Panc1 (cell line): ENCODE data around the gene ITGB2. TPM values are rescaled to one million over a fixed set of nuclear protein-coding genes. Genes with fewer than 3 reads are reported as not detected.

ENCODE experiments used
- ATAC-seq: fragments of 200-7000 bp; cut with Tn5 transposase; 2 replicates; pipeline ENCODE4 v1.9.1; 2020; ENCODE audit warnings: mild to moderate bottlenecking, moderate library complexity
- Bru-seq: library from RNA; stranded (reverse); fragments of 400-500 nt; gene quantifications from one replicate; lab custom pipeline; 2021; lab: Mats Ljungman, UMichigan
- BruChase-seq, 2 experiments: library from RNA; stranded (reverse); fragments of 400-500 nt; gene quantifications; one replicate each; lab custom pipeline; 2021; lab: Mats Ljungman, UMichigan
- BruUV-seq: library from RNA; stranded (reverse); fragments of 400-500 nt; replicated peaks from 2 replicates; lab custom pipeline; 2021; lab: Mats Ljungman, UMichigan
- CTCF ChIA-PET: fragments of 300-600 bp; sonication (Branson Sonifier 250); formaldehyde crosslinking; loops from one replicate; lab custom pipeline; 2022; ENCODE audit warnings: antibody characterized with exemption; lab: Charles Lee
- POLR2A ChIA-PET: fragments of 300-600 bp; sonication (Branson Sonifier 250); formaldehyde crosslinking; loops from one replicate; lab custom pipeline; 2022; ENCODE audit warnings: antibody characterized with exemption; lab: Charles Lee
- DNase-seq: peaks from one replicate; pipeline ENCODE4 v3.0.0-alpha.2; 2010; ENCODE audit warnings: low read depth, low spot score
- H3K27ac ChIP-seq: 2 replicates; pipeline ENCODE4 v1.5.1; 2011; ENCODE audit warnings: mild to moderate bottlenecking, low read length, inconsistent platforms
- H3K27me3 ChIP-seq: fragments of 200-500 bp; sonication (Bioruptor generic); 2 replicates; pipeline ENCODE4 v1.6.0; 2014; ENCODE audit warnings: low read length, inconsistent platforms; ENCODE audit not compliant: control insufficient read depth, insufficient read depth
- H3K36me3 ChIP-seq: fragments of 200-500 bp; sonication (Bioruptor generic); 2 replicates; pipeline ENCODE4 v1.5.1; 2014; ENCODE audit warnings: inconsistent platforms, mild to moderate bottlenecking, low read length, moderate library complexity; ENCODE audit not compliant: control insufficient read depth, insufficient read depth
- H3K4me1 ChIP-seq: 2 replicates; pipeline ENCODE4 v1.5.1; 2011; ENCODE audit warnings: inconsistent platforms, mild to moderate bottlenecking, low read length, moderate library complexity; ENCODE audit not compliant: control insufficient read depth, insufficient read depth
- H3K4me3 ChIP-seq, 2 experiments: 2 replicates each; pipeline ENCODE4 v1.5.1; 2011 to 2012; ENCODE audit warnings: low read depth in 2 of 2, low read length in 2 of 2, mild to moderate bottlenecking in 2 of 2, inconsistent platforms in 1 of 2, moderate library complexity in 1 of 2
- H3K9me3 ChIP-seq: fragments of 200-500 bp; sonication (Bioruptor generic); 2 replicates; pipeline ENCODE4 v1.5.1; 2014; ENCODE audit warnings: low read depth, mild to moderate bottlenecking, inconsistent platforms, low read length, moderate library complexity; ENCODE audit not compliant: control insufficient read depth, insufficient read depth
- POLR2AphosphoS5 ChIP-seq: IDR thresholded peaks from 2 replicates; pipeline ENCODE4 v1.6.1; 2012; ENCODE audit warnings: mild to moderate bottlenecking, low read depth, low read length, moderate library complexity
- SIN3A ChIP-seq: IDR thresholded peaks from 2 replicates; pipeline ENCODE4 v1.6.1; 2012; ENCODE audit warnings: low read depth, mild to moderate bottlenecking, low read length, moderate library complexity, borderline replicate concordance; ENCODE audit not compliant: insufficient read depth
- TCF7L2 ChIP-seq: IDR thresholded peaks from 2 replicates; pipeline ENCODE4 v1.6.1; 2011; ENCODE audit warnings: mild to moderate bottlenecking, low read depth, low read length, inconsistent platforms
- in situ Hi-C: cut with HindIII; loops from 2 replicates; pipeline ENCODE4 v1.10.0; 2016; ENCODE audit warnings: low sequenced_read_pairs, low pct_unique_long_range_greater_than_20kb
- intact Hi-C: fragments of 100-400 bp; cut with micrococcal nuclease; formaldehyde crosslinking; loops from one replicate; pipeline ENCODE4 v1.10.0; 2022; ENCODE audit not compliant: unreplicated experiment
- long read RNA-seq: library from polyadenylated mRNA; unstranded; transcript quantifications from one replicate; pipeline ENCODE4 v2.0.0, GENCODE V29; 2021; ENCODE audit not compliant: unreplicated experiment
- polyA plus RNA-seq: library from polyadenylated mRNA; unstranded; fragments of >200 nt; gene quantifications from one replicate; pipeline ENCODE4 v1.2.1, GENCODE V29; 2012; ENCODE audit warnings: missing spikeins; ENCODE audit not compliant: insufficient read length
- total RNA-seq: library from RNA; stranded (reverse); gene quantifications from one replicate; pipeline ENCODE4 v1.2.1, GENCODE V29; 2021; ENCODE audit not compliant: unreplicated experiment
- TF ChIP-seq, protein P1 (sequence below): fragments of 450-650 bp; IDR thresholded peaks from 2 replicates; pipeline ENCODE4 v1.5.1; 2017; ENCODE audit warnings: mild to moderate bottlenecking
- TF ChIP-seq, protein P2 (sequence below), 2 experiments: IDR thresholded peaks; 2 replicates each; pipeline ENCODE4 v1.6.1; 2011 to 2012; ENCODE audit warnings: low read depth in 2 of 2, control low read depth in 1 of 2, low read length in 1 of 2, mild to moderate bottlenecking in 1 of 2, moderate library complexity in 1 of 2; ENCODE audit not compliant: insufficient read depth in 1 of 2

Gene ITGB2
- total RNA-seq = 3.0 TPM
- polyA plus RNA-seq = 3.4 TPM
- Bru-seq, nascent RNA = percentile 23 among the genes with signal in this experiment
- BruChase-seq, experiment 1, labeled RNA remaining after a 2-hour chase = percentile 29 among the genes with signal in this experiment
- percentile 33 among the genes with signal in this experiment for BruChase-seq, experiment 2, labeled RNA remaining after a 6-hour chase
- long read RNA-seq, partial matches to known transcripts = 0 of 2 reads
- long read RNA-seq, other reads (novel, unspliced or antisense) = 2 of 2 reads

DNA sequence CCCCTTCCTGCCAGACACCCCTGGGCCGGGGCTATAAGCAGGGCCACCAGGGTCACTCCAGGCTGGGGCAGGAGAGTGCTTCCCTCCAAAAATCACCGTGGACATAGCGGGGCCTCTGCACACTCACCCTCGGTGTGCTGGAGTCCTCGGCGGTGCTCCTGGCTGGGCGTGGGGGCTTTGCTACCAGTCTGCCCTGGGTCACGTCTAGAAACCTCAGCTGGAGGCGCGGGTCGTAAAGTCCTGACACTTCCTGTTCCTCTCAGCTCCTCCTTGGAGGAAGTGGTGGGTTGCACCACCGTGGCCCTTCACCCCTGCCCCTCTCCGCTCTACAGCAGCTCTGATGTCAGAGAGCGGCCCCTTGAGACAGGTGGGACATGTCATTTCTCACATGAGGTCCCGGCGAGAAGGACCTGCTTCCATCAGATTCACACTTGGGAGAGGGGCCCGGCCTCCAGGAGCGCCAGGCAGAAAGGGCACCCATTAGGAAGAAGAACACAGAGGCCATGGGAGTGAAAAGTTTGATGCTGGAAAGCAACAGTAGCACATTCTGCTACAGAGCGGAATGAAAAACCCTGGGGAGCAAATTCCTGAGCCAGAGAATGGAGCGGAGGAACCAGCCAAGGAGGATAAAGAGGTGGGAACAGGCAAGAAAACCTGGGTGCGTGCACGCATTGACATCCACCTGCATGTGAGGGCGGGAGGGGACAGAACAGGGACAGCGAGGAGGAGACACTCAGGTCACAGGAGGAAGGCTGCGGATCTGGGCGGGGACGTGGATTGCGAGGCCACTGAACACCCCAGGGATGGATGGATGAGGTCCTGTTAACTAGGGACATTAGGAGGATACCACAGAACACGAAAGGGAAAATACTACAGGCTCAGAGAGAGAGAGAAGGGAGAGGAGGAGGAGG, at the start of gene ITGB2:
TSS of gene ITGB2 (minus strand) at position 206 of the 911 bp plus-strand sequence. CDS start 10,117 bp downstream, outside the sequence.
- intact Hi-C loops = loop anchor here (10.0 kb wide), 1 partner anchor 46 kb away; the partner anchor contains the start of gene PTTG1IP
- CTCF ChIA-PET = no interaction called here
- in situ Hi-C loops = no loop called here
- BruUV-seq = no TSS peak
- Histone ChIP-seq H3K4me3 (no peak within 1 kb of the TSS), H3K36me3 (no peaks in the 10 kb centered on the region), H3K27ac (no peak within 1 kb of the TSS), H3K4me1 (peaks cover 5% of the 10 kb centered on the region; the same call in 1 of the 2 replicates), H3K27me3 (no peaks in the 10 kb centered on the region), H3K9me3 (no peaks in the 10 kb centered on the region)
- no peak for TF ChIP-seq TCF7L2
- no peak for TF ChIP-seq SIN3A
- TF ChIP-seq, protein P1, sequence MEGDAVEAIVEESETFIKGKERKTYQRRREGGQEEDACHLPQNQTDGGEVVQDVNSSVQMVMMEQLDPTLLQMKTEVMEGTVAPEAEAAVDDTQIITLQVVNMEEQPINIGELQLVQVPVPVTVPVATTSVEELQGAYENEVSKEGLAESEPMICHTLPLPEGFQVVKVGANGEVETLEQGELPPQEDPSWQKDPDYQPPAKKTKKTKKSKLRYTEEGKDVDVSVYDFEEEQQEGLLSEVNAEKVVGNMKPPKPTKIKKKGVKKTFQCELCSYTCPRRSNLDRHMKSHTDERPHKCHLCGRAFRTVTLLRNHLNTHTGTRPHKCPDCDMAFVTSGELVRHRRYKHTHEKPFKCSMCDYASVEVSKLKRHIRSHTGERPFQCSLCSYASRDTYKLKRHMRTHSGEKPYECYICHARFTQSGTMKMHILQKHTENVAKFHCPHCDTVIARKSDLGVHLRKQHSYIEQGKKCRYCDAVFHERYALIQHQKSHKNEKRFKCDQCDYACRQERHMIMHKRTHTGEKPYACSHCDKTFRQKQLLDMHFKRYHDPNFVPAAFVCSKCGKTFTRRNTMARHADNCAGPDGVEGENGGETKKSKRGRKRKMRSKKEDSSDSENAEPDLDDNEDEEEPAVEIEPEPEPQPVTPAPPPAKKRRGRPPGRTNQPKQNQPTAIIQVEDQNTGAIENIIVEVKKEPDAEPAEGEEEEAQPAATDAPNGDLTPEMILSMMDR = no peak
- no peak for TF ChIP-seq POLR2AphosphoS5
- TF ChIP-seq, protein P2, sequence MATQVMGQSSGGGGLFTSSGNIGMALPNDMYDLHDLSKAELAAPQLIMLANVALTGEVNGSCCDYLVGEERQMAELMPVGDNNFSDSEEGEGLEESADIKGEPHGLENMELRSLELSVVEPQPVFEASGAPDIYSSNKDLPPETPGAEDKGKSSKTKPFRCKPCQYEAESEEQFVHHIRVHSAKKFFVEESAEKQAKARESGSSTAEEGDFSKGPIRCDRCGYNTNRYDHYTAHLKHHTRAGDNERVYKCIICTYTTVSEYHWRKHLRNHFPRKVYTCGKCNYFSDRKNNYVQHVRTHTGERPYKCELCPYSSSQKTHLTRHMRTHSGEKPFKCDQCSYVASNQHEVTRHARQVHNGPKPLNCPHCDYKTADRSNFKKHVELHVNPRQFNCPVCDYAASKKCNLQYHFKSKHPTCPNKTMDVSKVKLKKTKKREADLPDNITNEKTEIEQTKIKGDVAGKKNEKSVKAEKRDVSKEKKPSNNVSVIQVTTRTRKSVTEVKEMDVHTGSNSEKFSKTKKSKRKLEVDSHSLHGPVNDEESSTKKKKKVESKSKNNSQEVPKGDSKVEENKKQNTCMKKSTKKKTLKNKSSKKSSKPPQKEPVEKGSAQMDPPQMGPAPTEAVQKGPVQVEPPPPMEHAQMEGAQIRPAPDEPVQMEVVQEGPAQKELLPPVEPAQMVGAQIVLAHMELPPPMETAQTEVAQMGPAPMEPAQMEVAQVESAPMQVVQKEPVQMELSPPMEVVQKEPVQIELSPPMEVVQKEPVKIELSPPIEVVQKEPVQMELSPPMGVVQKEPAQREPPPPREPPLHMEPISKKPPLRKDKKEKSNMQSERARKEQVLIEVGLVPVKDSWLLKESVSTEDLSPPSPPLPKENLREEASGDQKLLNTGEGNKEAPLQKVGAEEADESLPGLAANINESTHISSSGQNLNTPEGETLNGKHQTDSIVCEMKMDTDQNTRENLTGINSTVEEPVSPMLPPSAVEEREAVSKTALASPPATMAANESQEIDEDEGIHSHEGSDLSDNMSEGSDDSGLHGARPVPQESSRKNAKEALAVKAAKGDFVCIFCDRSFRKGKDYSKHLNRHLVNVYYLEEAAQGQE (IDR thresholded peaks at IDR 0.05; ENCODE audit: insufficient read depth in 1 of 2, low read depth in 2 of 2, low read length in 1 of 2) = no peak
- ATAC-seq (no peak), DNase-seq (no peak)
- POLR2A ChIA-PET = no interaction called here

DNA sequence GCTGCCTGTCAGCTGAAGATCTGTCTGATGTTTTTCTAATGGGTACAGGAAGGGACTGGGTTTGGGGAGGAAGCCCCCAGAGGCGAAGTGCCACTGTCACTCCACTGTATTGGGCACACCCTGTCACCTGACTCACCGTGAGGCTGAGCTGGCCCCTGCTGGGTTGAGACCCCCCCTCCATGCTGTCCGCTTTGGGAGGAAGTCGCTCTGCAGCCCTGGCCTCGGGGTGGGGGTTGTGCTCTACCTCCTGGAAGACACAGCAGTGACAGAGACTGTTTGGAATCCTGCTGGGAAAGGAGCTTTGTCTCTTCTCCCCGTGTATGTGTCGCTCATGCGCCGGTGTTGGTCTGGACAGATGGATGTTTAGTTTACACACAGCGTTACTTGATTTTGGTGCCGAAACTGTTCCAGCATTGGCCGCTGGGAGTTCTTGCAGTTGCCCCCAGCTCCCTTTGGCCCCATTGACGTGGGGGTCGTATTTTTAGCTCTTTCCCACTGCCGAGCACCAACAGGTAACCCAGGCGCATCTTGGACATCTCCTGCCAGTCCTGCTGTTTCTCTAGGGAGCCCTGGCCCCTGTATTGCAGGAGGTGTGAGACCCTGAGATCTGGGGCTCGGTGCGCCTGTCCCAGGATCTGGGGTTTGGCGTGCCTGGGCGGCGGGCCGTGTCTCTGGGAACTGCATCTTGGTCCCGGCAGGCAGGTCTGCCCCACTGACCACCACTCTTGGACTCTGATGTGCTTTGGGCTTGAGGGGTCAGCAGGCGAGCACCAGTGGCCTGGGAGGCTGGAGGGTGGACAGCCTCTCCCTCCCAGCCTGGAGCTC, 49.4 kb upstream of the ITGB2 start:
- Histone ChIP-seq H3K27ac (no peak overlapping the region), H3K4me1 (no peaks in the 10 kb centered on the region), H3K4me3 (no peak overlapping the region), H3K36me3 (no peaks in the 10 kb centered on the region), H3K9me3 (no peaks in the 10 kb centered on the region), H3K27me3 (no peaks in the 10 kb centered on the region)
- ChIA-PET CTCF (no interaction called here), POLR2A (no interaction called here)
- no TSS peak for BruUV-seq
- in situ Hi-C loops (no loop called here), intact Hi-C loops (no loop called here)
- DNase-seq = no peak
- ATAC-seq = no peak
- TF ChIP-seq, protein P1 = no peak
- no peak for TF ChIP-seq TCF7L2
- no peak for TF ChIP-seq POLR2AphosphoS5
- TF ChIP-seq SIN3A = no peak
- TF ChIP-seq, protein P2 (IDR thresholded peaks at IDR 0.05; ENCODE audit: insufficient read depth in 1 of 2, low read depth in 2 of 2, low read length in 1 of 2) = no peak
